22Rv1 (cell line): ENCODE results near the gene RRP1B.

Experiments
- CTCF ChIP-seq: fragments of 450-650 bp; IDR thresholded peaks from 2 replicates; pipeline ENCODE4 v1.5.1; 2017; ENCODE audit warnings: mild to moderate bottlenecking
- ZFX ChIP-seq: fragments of 450-650 bp; IDR thresholded peaks from 2 replicates; pipeline ENCODE4 v1.6.1; 2017; ENCODE audit warnings: antibody characterized with exemption, borderline replicate concordance

GRCh38 chr21:43639470-43640353 is 19.6 kb upstream of the RRP1B start:
- TF ChIP-seq CTCF, result no peak
- no peak for TF ChIP-seq ZFX
